H1 (cell line): ENCODE results near the gene SERPINA1. TPM values are rescaled to one million over a fixed set of nuclear protein-coding genes. Genes with fewer than 3 reads are reported as not detected.

Experiments
- CTCF ChIA-PET: fragments of 300-600 bp; sonication (Branson Sonifier 250); formaldehyde crosslinking; loops from one replicate; lab custom pipeline; 2021; ENCODE audit not compliant: partially characterized antibody; lab: Charles Lee
- POLR2A ChIA-PET: fragments of 300-600 bp; sonication (Branson Sonifier 250); formaldehyde crosslinking; loops from one replicate; lab custom pipeline; 2021; ENCODE audit warnings: inconsistent platforms; ENCODE audit not compliant: partially characterized antibody; lab: Charles Lee
- DNase-seq, 2 experiments: peaks; one replicate each; pipeline versions ENCODE4 v3.0.0 to v3.0.0-alpha.2; 2010 to 2022; ENCODE audit warnings: low spot score in 2 of 2, low read depth in 1 of 2, mixed read lengths in 1 of 2
- FAIRE-seq: peaks from 2 replicates; lab custom pipeline; 2011; peaks lifted over from hg19 to GRCh38; lab: Jason Lieb, UNC
- H2AFZ ChIP-seq: 2 replicates; pipeline ENCODE4 v1.8.1; 2012; ENCODE audit warnings: low read length, inconsistent platforms
- H2AK5ac ChIP-seq: 2 replicates; pipeline ENCODE4 v1.6.1; 2013; ENCODE audit warnings: low read depth, low read length
- H2BK120ac ChIP-seq: replicated peaks from 2 replicates; pipeline ENCODE3; 2013; ENCODE audit warnings: low read depth, low read length, inconsistent platforms
- H2BK12ac ChIP-seq: 2 replicates; pipeline ENCODE4 v1.6.1; 2013; ENCODE audit warnings: low read depth, low read length
- H2BK15ac ChIP-seq: 2 replicates; pipeline ENCODE4 v1.6.1; 2013; ENCODE audit warnings: low read length
- H2BK20ac ChIP-seq: 2 replicates; pipeline ENCODE4 v1.6.1; 2013; ENCODE audit warnings: low read length
- H2BK5ac ChIP-seq: 2 replicates; pipeline ENCODE4 v1.6.1; 2013; ENCODE audit warnings: low read depth, low read length
- H3K14ac ChIP-seq: 2 replicates; pipeline ENCODE4 v1.6.1; 2013; ENCODE audit warnings: inconsistent platforms; ENCODE audit not compliant: insufficient read length
- H3K18ac ChIP-seq: 2 replicates; pipeline ENCODE4 v1.6.1; 2013; ENCODE audit warnings: low read length; ENCODE audit errors: extremely low read depth
- H3K23ac ChIP-seq: 2 replicates; pipeline ENCODE4 v1.6.1; 2013; ENCODE audit warnings: inconsistent platforms; ENCODE audit not compliant: insufficient read length
- H3K23me2 ChIP-seq: 2 replicates; pipeline ENCODE4 v1.6.1; 2013; ENCODE audit warnings: low read depth, low read length
- H3K27ac ChIP-seq: 2 replicates; pipeline ENCODE4 v1.6.1; 2011; ENCODE audit warnings: low read depth, low read length, inconsistent platforms
- H3K27me3 ChIP-seq, 4 experiments: replicated peaks in 1 of 4; 1 replicate in 1 of 4; 2 replicates in 3 of 4; pipeline versions ENCODE4 v1.6.1 to v1.8.1; 2011 to 2013; ENCODE audit warnings: low read length in 3 of 4, mild to moderate bottlenecking in 3 of 4, inconsistent platforms in 2 of 4, mixed read lengths in 2 of 4, moderate library complexity in 1 of 4; ENCODE audit not compliant: control insufficient read depth in 3 of 4, insufficient read depth in 3 of 4; ENCODE audit errors: extremely low read depth in 1 of 4
- H3K36me3 ChIP-seq, 4 experiments: 2 replicates each; pipeline versions ENCODE4 v1.6.1 to v1.8.1; 2011 to 2013; ENCODE audit warnings: mild to moderate bottlenecking in 4 of 4, low read length in 3 of 4, moderate library complexity in 2 of 4, control low read depth in 1 of 4, inconsistent platforms in 1 of 4; ENCODE audit not compliant: insufficient read depth in 4 of 4, control insufficient read depth in 2 of 4
- H3K4ac ChIP-seq: replicated peaks from 2 replicates; pipeline ENCODE3; 2013; ENCODE audit warnings: low read length, low read depth, mixed read lengths, inconsistent platforms; ENCODE audit not compliant: insufficient read length
- H3K4me1 ChIP-seq, 4 experiments: replicated peaks in 1 of 4; 1 replicate in 1 of 4; 2 replicates in 3 of 4; pipeline versions ENCODE4 v1.6.1 to v1.8.1; 2011 to 2013; ENCODE audit warnings: low read length in 3 of 4, inconsistent platforms in 2 of 4, mixed read lengths in 1 of 4; ENCODE audit not compliant: insufficient read depth in 4 of 4, control insufficient read depth in 3 of 4
- H3K4me2 ChIP-seq, 2 experiments: 2 replicates each; pipeline versions ENCODE4 v1.6.1 to v1.8.1; 2011 to 2013; ENCODE audit warnings: low read depth in 2 of 2, low read length in 2 of 2, control low read depth in 1 of 2, inconsistent platforms in 1 of 2, mild to moderate bottlenecking in 1 of 2; ENCODE audit not compliant: insufficient read depth in 1 of 2
- H3K4me3 ChIP-seq, 4 experiments: fragments of 200-600, 300-600 bp in 1 of 4; sonication (generic), shearing (Covaris generic), sonication (Bioruptor Twin) in 1 of 4; 2 replicates each; pipeline versions ENCODE4 v1.5.1 to v1.8.1; 2011 to 2016; ENCODE audit warnings: low read length in 4 of 4, low read depth in 3 of 4, control low read depth in 2 of 4, inconsistent platforms in 2 of 4, mild to moderate bottlenecking in 2 of 4, mixed read lengths in 1 of 4, moderate library complexity in 1 of 4; ENCODE audit not compliant: insufficient read depth in 2 of 4; ENCODE audit errors: extremely low read depth in 1 of 4
- H3K56ac ChIP-seq: replicated peaks from 2 replicates; pipeline ENCODE3; 2013; ENCODE audit warnings: low read depth, mild to moderate bottlenecking, mixed read lengths, low read length, inconsistent platforms; ENCODE audit not compliant: insufficient read length
- H3K79me1 ChIP-seq: 2 replicates; pipeline ENCODE4 v1.6.1; 2013; ENCODE audit warnings: low read depth, low read length, control low read depth
- H3K79me2 ChIP-seq, 2 experiments: 2 replicates each; pipeline versions ENCODE4 v1.6.1 to v1.8.1; 2012 to 2013; ENCODE audit warnings: low read length in 2 of 2, mild to moderate bottlenecking in 2 of 2, inconsistent platforms in 1 of 2; ENCODE audit not compliant: insufficient read depth in 2 of 2, control insufficient read depth in 1 of 2
- H3K9ac ChIP-seq, 4 experiments: replicated peaks in 1 of 4; 1 replicate in 1 of 4; 2 replicates in 3 of 4; pipeline versions ENCODE4 v1.6.1 to v1.8.1; 2011 to 2013; ENCODE audit warnings: low read depth in 3 of 4, low read length in 3 of 4, control low read depth in 2 of 4, mild to moderate bottlenecking in 2 of 4, moderate library complexity in 2 of 4, inconsistent platforms in 1 of 4; ENCODE audit errors: extremely low read depth in 1 of 4
- H3K9me3 ChIP-seq, 2 experiments: 2 replicates each; pipeline versions ENCODE4 v1.6.1 to v1.8.1; 2012 to 2013; ENCODE audit warnings: mild to moderate bottlenecking in 2 of 2, moderate library complexity in 2 of 2, control low read depth in 1 of 2, inconsistent platforms in 1 of 2, low read depth in 1 of 2, low read length in 1 of 2, mixed read lengths in 1 of 2; ENCODE audit not compliant: insufficient read depth in 2 of 2
- H4K20me1 ChIP-seq, 2 experiments: replicated peaks in 1 of 2; 2 replicates each; pipeline versions ENCODE3 to v1.8.1; 2011 to 2013; ENCODE audit warnings: inconsistent platforms in 2 of 2, low read length in 2 of 2, mild to moderate bottlenecking in 1 of 2; ENCODE audit not compliant: insufficient read depth in 2 of 2, control insufficient read depth in 1 of 2
- H4K5ac ChIP-seq: 2 replicates; pipeline ENCODE4 v1.6.1; 2013; ENCODE audit warnings: low read length, low read depth, mixed read lengths, inconsistent platforms; ENCODE audit not compliant: insufficient read length
- H4K8ac ChIP-seq: 2 replicates; pipeline ENCODE4 v1.8.0; 2013; ENCODE audit warnings: mild to moderate bottlenecking, moderate library complexity, low read length, inconsistent platforms; ENCODE audit not compliant: insufficient read depth; ENCODE audit errors: extremely low read depth
- H4K91ac ChIP-seq: replicated peaks from 2 replicates; pipeline ENCODE3; 2013; ENCODE audit warnings: low read length, mixed read lengths, inconsistent platforms; ENCODE audit not compliant: insufficient read length
- ASH2L ChIP-seq: fragments of 200-600, 300-600 bp; sonication (generic); IDR thresholded peaks from one replicate; pipeline ENCODE4 v1.7.1; 2017; ENCODE audit warnings: low read length
- HDAC2 ChIP-seq, 2 experiments: fragments of 300-600 bp in 1 of 2; sonication (generic) in 1 of 2; IDR thresholded peaks; 2 replicates each; pipeline ENCODE4 v1.6.1; 2011 to 2012; ENCODE audit warnings: low read depth in 2 of 2, low read length in 2 of 2, mild to moderate bottlenecking in 2 of 2, moderate library complexity in 2 of 2, borderline replicate concordance in 1 of 2, inconsistent platforms in 1 of 2
- TAF7 ChIP-seq: optimal IDR thresholded peaks from 2 replicates; pipeline ENCODE3; 2011; ENCODE audit warnings: low read depth, mild to moderate bottlenecking, inconsistent platforms, low read length, moderate library complexity, borderline replicate concordance
- WGBS, 2 experiments: shearing (Covaris generic) in 1 of 2; methylation state at CpG; one replicate each; pipeline versions ENCODE4 v1.1.6 to v1.1.7; 2013 to 2015; ENCODE audit warnings: low lambda C conversion rate in 2 of 2, mixed read lengths in 2 of 2, inconsistent platforms in 1 of 2, low coverage in 1 of 2, missing lambda C conversion rate in 1 of 2; ENCODE audit not compliant: insufficient replicate concordance in 2 of 2, insufficient coverage in 1 of 2, insufficient read length in 1 of 2; ENCODE audit errors: extremely low coverage in 1 of 2, missing lambda C conversion rate in 1 of 2; 5-methylcytosine and 5-hydroxymethylcytosine counted together
- polyA plus RNA-seq, 7 experiments: library from polyadenylated mRNA; depleted of rRNA in 3 of 7; stranded (reverse) in 5 of 7; unstranded in 2 of 7; fragments of >200 nt in 5 of 7; fragments of 200-250 nt in 2 of 7; gene quantifications; 1 replicate in 5 of 7; 2 replicates in 1 of 7; 4 replicates in 1 of 7; pipeline versions ENCODE4 v1.2.1 to v1.2.3, GENCODE V29; 2011 to 2013; ENCODE audit warnings: missing spikeins in 2 of 7, mixed read lengths in 2 of 7
- total RNA-seq: library from RNA; stranded (reverse); fragmentation: NEBNext Ultra II Directional; extraction: Animal tissue kit (Norgen Biotek cat#: 25700); gene quantifications from 2 replicates; pipeline ENCODE4 v1.2.1, GENCODE V29; 2021

SERPINA1 gene
- total and polyA plus RNA-seq, 2 of the 8 experiments (the other 6 are each of a cell fraction or from before 2014, with no cell fraction given): 0.08 TPM; not detected in 1

- POLR2A ChIA-PET: no interaction called here
- no peak for TF ChIP-seq HDAC2 (IDR thresholded peaks at IDR 0.05; ENCODE audit: borderline replicate concordance in 1 of 2, low read depth in 2 of 2, low read length in 2 of 2)
- TF ChIP-seq TAF7: no peak
- no peak for TF ChIP-seq ASH2L
Observed at GRCh38 chr14:94364037-94364436, 24.4 kb downstream of the SERPINA1 start.

More at GRCh38 chr14:94364037-94364436, 24.4 kb downstream of the SERPINA1 start:
- Histone ChIP-seq H3K27me3 (no peaks in the 10 kb centered on the region), H4K20me1 (no peaks in the 10 kb centered on the region), H3K23me2 (peaks cover 7% of the 10 kb centered on the region; the same call in 1 of the 2 replicates), H3K27ac (no peak overlapping the region), H3K79me2 (peaks cover 0 to 3% of the 10 kb centered on the region in 2 experiments; a peak in 1 of 4 replicates), H3K9ac (no peak overlapping the region), H2BK5ac (no peak overlapping the region), H2AFZ (no peak overlapping the region), H2BK15ac (no peak overlapping the region), H4K8ac (no peak overlapping the region), H3K23ac (no peak overlapping the region), H3K4me1 (peaks cover 0 to 2% (median 0%) of the 10 kb centered on the region in 4 experiments; a peak in 4 of 7 replicates), H3K4ac (no peak overlapping the region), H3K4me2 (no peak overlapping the region), H3K4me3 (no peak overlapping the region), H3K14ac (no peak overlapping the region), H2AK5ac (no peak overlapping the region), H3K18ac (no peak overlapping the region), H2BK20ac (no peak overlapping the region), H2BK12ac (no peak overlapping the region), H3K9me3 (no peaks in the 10 kb centered on the region), H3K56ac (no peak overlapping the region), H3K36me3 (no peaks in the 10 kb centered on the region), H2BK120ac (no peak overlapping the region), H4K91ac (no peak overlapping the region), H4K5ac (no peak overlapping the region), H3K79me1 (no peaks in the 10 kb centered on the region)
- CTCF ChIA-PET: interaction anchor here (1.2 to 3.6 kb wide), 3 partner anchors 11 to 47 kb away, joined by 3 to 24 read pairs (median 4); no protein-coding TSS in a partner anchor
- 94% methylated on average over 3 of the region's 3 CpGs; no CpG with 5 or more reads in 1 of the 2 experiments for WGBS, 2 experiments
- DNase-seq: no peak
- FAIRE-seq: no peak
